GM21717 (cell line): Measurements from ENCODE around the gene MTHFD2.

Experiments used
- ATAC-seq: cut with Tn5 transposase; IDR thresholded peaks from one replicate; pipeline ENCODE4 v1.9.1; 2021; ENCODE audit warnings: mild to moderate bottlenecking, moderate library complexity; ENCODE audit not compliant: unreplicated experiment

The MTHFD2 gene

DNA sequence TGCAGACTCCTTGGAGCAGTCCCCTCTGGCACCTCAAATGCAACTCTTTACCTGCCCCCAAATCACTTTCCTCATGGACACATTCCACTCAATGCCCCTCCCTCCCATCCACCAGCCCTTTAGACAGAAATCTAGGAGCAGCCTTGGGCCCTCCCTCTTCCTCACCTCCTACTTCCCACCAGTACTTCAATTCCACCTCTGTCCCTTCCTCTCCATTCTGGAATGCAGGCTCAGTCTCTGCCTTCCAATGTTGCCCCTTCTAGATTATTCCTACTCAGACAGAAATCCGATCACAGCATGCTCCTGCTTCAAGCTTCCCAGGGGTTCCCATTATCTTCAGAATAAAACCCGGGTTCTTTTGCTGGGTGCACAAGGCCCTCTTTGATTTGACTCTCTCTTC lies 62.1 kb downstream of the MTHFD2 start:
- ATAC-seq, result no peak

DNA sequence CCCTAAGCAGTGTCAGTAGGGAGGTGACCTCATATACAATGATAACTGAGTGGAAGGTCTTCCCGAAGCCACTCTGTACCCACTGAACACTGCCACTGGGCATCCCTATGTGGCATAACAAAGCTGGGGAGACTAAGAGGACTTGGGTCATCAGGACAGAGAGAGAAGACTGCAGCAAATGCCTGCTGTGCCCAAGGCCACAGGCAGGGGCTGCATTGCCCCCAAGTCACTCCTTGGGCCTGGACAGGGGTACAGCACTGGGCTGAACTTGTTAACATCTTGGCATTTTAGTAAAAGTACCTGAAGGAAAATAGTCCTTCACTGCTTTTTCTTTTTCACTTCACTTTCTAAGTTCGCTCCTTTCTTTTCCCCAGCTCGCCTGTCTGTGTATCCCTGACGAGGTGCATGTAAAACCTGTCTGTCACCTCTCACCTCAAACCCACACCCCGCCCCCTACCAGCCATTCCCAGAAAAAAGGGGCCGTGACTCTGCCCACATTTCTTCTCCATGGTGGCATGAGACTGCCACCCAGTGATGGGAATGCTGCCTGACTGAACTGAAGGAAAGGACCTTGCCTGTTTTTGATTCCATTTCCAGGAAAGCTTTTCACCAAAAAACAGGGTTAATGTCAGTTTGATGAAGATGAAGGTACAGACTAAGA lies 62.9 kb downstream of the MTHFD2 start:
- ATAC-seq, result no peak

DNA sequence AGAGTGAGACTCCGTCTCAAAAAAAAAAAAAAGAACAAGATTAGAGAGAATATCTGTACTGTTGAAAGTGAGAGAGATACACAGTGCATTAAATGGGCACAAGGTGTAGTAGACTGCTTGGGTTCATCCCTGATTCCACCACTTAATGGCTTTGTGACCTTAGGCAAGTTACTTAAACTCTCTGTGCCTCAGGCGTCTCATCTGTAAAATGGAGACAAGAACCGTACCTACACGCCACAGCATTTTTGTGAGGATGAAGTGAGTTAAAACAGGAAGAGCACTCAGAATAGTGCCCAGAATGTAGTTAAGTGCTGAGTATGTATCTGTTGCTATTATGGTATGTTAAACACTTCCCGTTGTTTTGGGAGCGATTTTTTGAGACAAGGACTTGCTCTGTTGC lies 64.3 kb downstream of the MTHFD2 start:
- ATAC-seq, result no peak

GRCh38 chr2:74264281-74264680 lies 65.9 kb downstream of the MTHFD2 start:
- no peak for ATAC-seq

GRCh38 chr2:74267068-74267467 lies 68.7 kb downstream of the MTHFD2 start:
- ATAC-seq, result no peak
